ENCODE measurements around the gene CMSS1.

The CMSS1 gene

DNA sequence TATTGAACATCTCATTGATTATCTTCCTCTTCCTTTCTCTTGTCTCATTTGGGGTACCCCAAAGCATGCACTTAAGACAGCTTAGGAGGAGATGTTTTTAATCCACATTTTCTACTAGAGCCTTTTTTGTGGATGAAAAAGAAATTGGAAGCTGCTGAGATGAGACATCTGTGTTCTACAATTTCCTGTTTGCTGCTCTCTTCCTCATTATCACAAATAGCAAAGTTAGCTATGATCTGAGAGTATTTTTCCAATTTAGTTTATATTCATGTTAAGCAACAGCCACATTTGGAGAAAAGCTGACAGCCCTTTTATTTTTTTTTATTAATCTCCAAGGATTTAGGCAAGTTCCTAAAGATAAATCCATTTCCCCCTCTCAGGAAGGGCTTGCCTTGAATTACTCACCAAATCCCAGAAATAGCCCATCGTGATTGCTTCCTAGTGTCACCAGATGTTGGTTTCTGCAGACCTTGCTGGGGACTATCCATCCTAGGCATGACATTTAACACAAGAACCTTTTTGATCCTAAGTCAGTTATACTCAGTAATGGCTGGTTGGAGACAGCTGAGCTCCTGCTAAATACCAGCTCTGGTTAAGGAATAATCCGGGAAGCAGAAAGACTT lies 367.4 kb downstream of the CMSS1 start:
- TF ChIP-seq PRDM2 (tag by site-specific recombination; IDR thresholded peaks at IDR 0.05; ENCODE audit: borderline replicate concordance) (no peak), ZNF23 (tag by site-specific recombination; IDR thresholded peaks at IDR 0.05; ENCODE audit: borderline replicate concordance) (no peak), ZSCAN16 (tag by site-specific recombination; IDR thresholded peaks at IDR 0.05) (no peak)
- H3K4me1 ChIP-seq (ENCODE audit: control insufficient read depth, insufficient read depth, low read length), result no peaks in the 10 kb centered on the region
- H3K36me3 ChIP-seq (ENCODE audit: control insufficient read depth in 2 of 2, insufficient read depth in 1 of 2, low read length in 2 of 2), result no peaks in the 10 kb centered on the region
- no peak overlapping the region for H3K27ac ChIP-seq (ENCODE audit: extremely low read depth, low read depth, low read length)
- CTCF ChIA-PET, result interaction anchor here (0.7 kb wide), 1 partner anchor 353 kb away, joined by 4 read pairs; no protein-coding TSS in a partner anchor
- POLR2A ChIA-PET, result no interaction called here
- H3K4me3 ChIP-seq (ENCODE audit: low read depth, low read length), result no peak overlapping the region
- no peaks in the 10 kb centered on the region for H3K9me3 ChIP-seq (ENCODE audit: control insufficient read depth, insufficient read depth, low read depth, low read length)

DNA sequence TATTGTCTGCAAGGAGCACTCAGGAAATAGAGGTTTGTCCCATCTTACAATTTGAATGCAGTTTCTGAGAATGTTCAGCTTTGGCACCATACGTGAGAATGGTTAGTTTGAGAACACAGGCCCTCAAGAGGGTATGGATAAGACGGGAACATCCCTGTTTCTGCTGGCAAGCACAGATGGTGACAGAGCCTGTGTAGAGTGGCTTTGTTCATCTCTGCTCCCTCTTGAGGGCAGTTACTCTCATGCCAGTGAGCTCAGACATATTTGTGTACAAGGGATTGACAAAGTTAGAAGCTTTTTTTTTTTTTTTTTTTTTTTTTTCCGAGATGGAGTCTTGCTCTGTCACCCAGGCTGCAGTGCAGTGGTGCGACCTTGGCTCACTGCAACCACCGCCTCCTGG lies 368.2 kb downstream of the CMSS1 start:
- CTCF ChIA-PET, result interaction anchor here (0.6 to 0.8 kb wide), 3 partner anchors 12 to 264 kb away, joined by 3 to 5 read pairs (median 5); no protein-coding TSS in a partner anchor
- Histone ChIP-seq H3K4me3 (ENCODE audit: low read depth, low read length) (no peak overlapping the region), H3K9me3 (ENCODE audit: control insufficient read depth, insufficient read depth, low read depth, low read length) (no peaks in the 10 kb centered on the region), H3K4me1 (ENCODE audit: control insufficient read depth, insufficient read depth, low read length) (no peaks in the 10 kb centered on the region), H3K36me3 (ENCODE audit: control insufficient read depth in 2 of 2, insufficient read depth in 1 of 2, low read length in 2 of 2) (no peaks in the 10 kb centered on the region), H3K27ac (ENCODE audit: extremely low read depth, low read depth, low read length) (no peak overlapping the region)
- POLR2A ChIA-PET, result interaction anchor here (0.7 kb wide), 1 partner anchor 74 kb away, joined by 5 read pairs; no protein-coding TSS in a partner anchor
- TF ChIP-seq, protein P1, sequence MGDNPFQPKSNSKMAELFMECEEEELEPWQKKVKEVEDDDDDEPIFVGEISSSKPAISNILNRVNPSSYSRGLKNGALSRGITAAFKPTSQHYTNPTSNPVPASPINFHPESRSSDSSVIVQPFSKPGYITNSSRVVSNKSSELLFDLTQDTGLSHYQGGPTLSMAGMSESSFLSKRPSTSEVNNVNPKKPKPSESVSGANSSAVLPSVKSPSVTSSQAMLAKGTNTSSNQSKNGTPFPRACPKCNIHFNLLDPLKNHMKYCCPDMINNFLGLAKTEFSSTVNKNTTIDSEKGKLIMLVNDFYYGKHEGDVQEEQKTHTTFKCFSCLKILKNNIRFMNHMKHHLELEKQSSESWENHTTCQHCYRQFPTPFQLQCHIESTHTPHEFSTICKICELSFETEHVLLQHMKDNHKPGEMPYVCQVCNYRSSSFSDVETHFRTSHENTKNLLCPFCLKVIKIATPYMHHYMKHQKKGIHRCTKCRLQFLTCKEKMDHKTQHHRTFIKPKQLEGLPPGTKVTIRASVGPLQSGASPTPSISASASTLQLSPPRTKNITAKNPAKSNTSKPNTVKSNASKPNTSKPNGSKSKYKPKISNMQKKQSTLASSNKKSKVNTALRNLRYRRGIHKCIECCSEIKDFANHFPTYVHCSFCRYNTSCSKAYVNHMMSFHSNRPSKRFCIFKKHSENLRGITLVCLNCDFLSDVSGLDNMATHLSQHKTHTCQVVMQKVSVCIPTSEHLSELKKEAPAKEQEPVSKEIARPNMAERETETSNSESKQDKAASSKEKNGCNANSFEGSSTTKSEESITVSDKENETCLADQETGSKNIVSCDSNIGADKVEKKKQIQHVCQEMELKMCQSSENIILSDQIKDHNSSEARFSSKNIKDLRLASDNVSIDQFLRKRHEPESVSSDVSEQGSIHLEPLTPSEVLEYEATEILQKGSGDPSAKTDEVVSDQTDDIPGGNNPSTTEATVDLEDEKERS (tag by site-specific recombination; IDR thresholded peaks at IDR 0.05), result no peak
- TF ChIP-seq ZNF138 (tag by site-specific recombination; IDR thresholded peaks at IDR 0.05; ENCODE audit: borderline replicate concordance) (no peak), KLF10 (tag by site-specific recombination; IDR thresholded peaks at IDR 0.05) (no peak), ZNF280C (tag by site-specific recombination; IDR thresholded peaks at IDR 0.05) (no peak), ZNF350 (tag by site-specific recombination; IDR thresholded peaks at IDR 0.05) (no peak), ZNF155 (tag by site-specific recombination; IDR thresholded peaks at IDR 0.05) (no peak), ZNF600 (tag by site-specific recombination; IDR thresholded peaks at IDR 0.05) (no peak), ZNF121 (tag by site-specific recombination; IDR thresholded peaks at IDR 0.05) (no peak), KLF1 (tag by site-specific recombination; IDR thresholded peaks at IDR 0.05) (no peak), ZBTB1 (tag by site-specific recombination; IDR thresholded peaks at IDR 0.05) (no peak), ZNF596 (tag by site-specific recombination; IDR thresholded peaks at IDR 0.05) (no peak)
- TF ChIP-seq, protein P2, sequence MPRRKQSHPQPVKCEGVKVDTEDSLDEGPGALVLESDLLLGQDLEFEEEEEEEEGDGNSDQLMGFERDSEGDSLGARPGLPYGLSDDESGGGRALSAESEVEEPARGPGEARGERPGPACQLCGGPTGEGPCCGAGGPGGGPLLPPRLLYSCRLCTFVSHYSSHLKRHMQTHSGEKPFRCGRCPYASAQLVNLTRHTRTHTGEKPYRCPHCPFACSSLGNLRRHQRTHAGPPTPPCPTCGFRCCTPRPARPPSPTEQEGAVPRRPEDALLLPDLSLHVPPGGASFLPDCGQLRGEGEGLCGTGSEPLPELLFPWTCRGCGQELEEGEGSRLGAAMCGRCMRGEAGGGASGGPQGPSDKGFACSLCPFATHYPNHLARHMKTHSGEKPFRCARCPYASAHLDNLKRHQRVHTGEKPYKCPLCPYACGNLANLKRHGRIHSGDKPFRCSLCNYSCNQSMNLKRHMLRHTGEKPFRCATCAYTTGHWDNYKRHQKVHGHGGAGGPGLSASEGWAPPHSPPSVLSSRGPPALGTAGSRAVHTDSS (tag by site-specific recombination; IDR thresholded peaks at IDR 0.05), result no peak
